HepG2 (cell line): ENCODE measurements around the gene ZBTB8B. TPM values are rescaled to one million over a fixed set of nuclear protein-coding genes. Genes with fewer than 3 reads are reported as not detected.

Source experiments
- MEIS1 ChIP-seq: sonication (generic); formaldehyde crosslinking; IDR thresholded peaks from 2 replicates; pipeline ENCODE4 v1.9.0; 2021; ENCODE audit warnings: mild to moderate bottlenecking, missing genetic modification reagents, moderate library complexity, borderline replicate concordance
- PCBP2 ChIP-seq: fragments of 200-400 bp; formaldehyde crosslinking; optimal IDR thresholded peaks from 2 replicates; pipeline ENCODE3; 2018; ENCODE audit warnings: low read length, low read depth; ENCODE audit not compliant: poor library complexity, severe bottlenecking
- SCMH1 ChIP-seq: sonication (generic); formaldehyde crosslinking; IDR thresholded peaks from 2 replicates; pipeline ENCODE4 v1.9.0; 2021; ENCODE audit warnings: missing genetic modification reagents, mild to moderate bottlenecking, borderline replicate concordance
- TBX3 ChIP-seq: fragments of 450-650 bp; IDR thresholded peaks from 2 replicates; pipeline ENCODE4 v1.6.1; 2017; ENCODE audit warnings: antibody characterized with exemption, mild to moderate bottlenecking, inconsistent platforms, borderline replicate concordance
- U2AF1 ChIP-seq: fragments of 200-400 bp; formaldehyde crosslinking; optimal IDR thresholded peaks from 2 replicates; pipeline ENCODE3; 2017; ENCODE audit warnings: mild to moderate bottlenecking, low read depth, low read length
- ZNF564 ChIP-seq: sonication (generic); formaldehyde crosslinking; IDR thresholded peaks from 2 replicates; pipeline ENCODE4 v1.8.1; 2023; ENCODE audit warnings: mild to moderate bottlenecking, missing genetic modification reagents
- ZNF878 ChIP-seq: sonication (generic); formaldehyde crosslinking; IDR thresholded peaks from 2 replicates; pipeline ENCODE4 v1.8.1; 2023; ENCODE audit warnings: mild to moderate bottlenecking, missing genetic modification reagents, moderate library complexity
- polyA plus RNA-seq, 8 experiments: library from polyadenylated mRNA; depleted of rRNA in 3 of 8; stranded (reverse) in 7 of 8; unstranded in 1 of 8; fragments of >200 nt; fragmentation: Illumina TruSeq in 4 of 8; extraction: Trizol in 4 of 8; gene quantifications; 2 replicates each; pipeline versions ENCODE4 v1.2.1 to v1.2.3, GENCODE V29; 2011 to 2016; ENCODE audit warnings: low read depth in 4 of 8, missing spikeins in 1 of 8, mixed read lengths in 1 of 8; ENCODE audit not compliant: insufficient read depth in 1 of 8
- total RNA-seq, 5 experiments: library from RNA; depleted of rRNA; stranded (reverse); fragments of >200 nt; fragmentation: Illumina TruSeq; extraction: Trizol; gene quantifications; 2 replicates each; pipeline ENCODE4 v1.2.3, GENCODE V29; 2016; ENCODE audit warnings: low read depth in 1 of 5
- TF ChIP-seq, protein P1 (sequence below): sonication (generic); formaldehyde crosslinking; IDR thresholded peaks from one replicate; pipeline ENCODE4 v1.5.1; 2020; ENCODE audit warnings: mild to moderate bottlenecking, missing genetic modification reagents; ENCODE audit errors: not compliant biosample characterization
- TF ChIP-seq, protein P2 (sequence below): sonication (generic); formaldehyde crosslinking; IDR thresholded peaks from 2 replicates; pipeline ENCODE4 v1.4.0; 2020; ENCODE audit warnings: missing genetic modification reagents
- TF ChIP-seq, protein P3 (sequence below): IDR thresholded peaks from 2 replicates; pipeline ENCODE4 v1.6.1; 2016; ENCODE audit warnings: missing genetic modification reagents, missing compliant biosample characterization
- TF ChIP-seq, protein P4 (sequence below): IDR thresholded peaks from 2 replicates; pipeline ENCODE4 v1.6.1; 2016; ENCODE audit warnings: low read depth, control low read depth
- TF ChIP-seq, protein P5 (sequence below): sonication (generic); formaldehyde crosslinking; IDR thresholded peaks from 2 replicates; pipeline ENCODE4 v1.4.0; 2020; ENCODE audit warnings: mild to moderate bottlenecking, missing genetic modification reagents
- TF ChIP-seq, protein P6 (sequence below): sonication (generic); formaldehyde crosslinking; IDR thresholded peaks from 2 replicates; pipeline ENCODE4 v1.4.0; 2020; ENCODE audit warnings: missing genetic modification reagents, mild to moderate bottlenecking, borderline replicate concordance

Gene ZBTB8B
- total and polyA plus RNA-seq, 2 of the 13 experiments (the other 11 are each of a cell fraction or from before 2014, with no cell fraction given) = under 0.01 to 0.02 TPM

DNA sequence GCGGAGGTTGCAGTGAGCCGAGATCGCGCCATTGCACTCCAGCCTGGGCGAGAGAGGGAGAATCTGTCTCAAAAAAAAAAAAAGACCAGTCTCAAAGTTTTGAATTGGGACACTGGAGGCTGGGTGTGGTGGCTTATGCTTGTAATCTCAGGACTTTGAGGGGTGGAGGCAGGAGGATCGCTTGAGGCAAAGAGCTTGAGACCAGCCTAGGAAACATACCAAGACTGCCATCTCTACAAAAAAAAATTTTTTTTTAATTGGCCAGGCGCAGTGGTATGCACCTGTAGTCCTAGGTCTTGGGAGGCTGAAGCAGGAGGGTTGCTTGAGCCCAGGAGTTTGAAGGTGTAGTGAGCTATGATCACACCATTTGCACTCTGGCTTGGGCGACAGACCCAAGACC is 3.9 kb downstream of the ZBTB8B start (continued):
- TF ChIP-seq, protein P1, sequence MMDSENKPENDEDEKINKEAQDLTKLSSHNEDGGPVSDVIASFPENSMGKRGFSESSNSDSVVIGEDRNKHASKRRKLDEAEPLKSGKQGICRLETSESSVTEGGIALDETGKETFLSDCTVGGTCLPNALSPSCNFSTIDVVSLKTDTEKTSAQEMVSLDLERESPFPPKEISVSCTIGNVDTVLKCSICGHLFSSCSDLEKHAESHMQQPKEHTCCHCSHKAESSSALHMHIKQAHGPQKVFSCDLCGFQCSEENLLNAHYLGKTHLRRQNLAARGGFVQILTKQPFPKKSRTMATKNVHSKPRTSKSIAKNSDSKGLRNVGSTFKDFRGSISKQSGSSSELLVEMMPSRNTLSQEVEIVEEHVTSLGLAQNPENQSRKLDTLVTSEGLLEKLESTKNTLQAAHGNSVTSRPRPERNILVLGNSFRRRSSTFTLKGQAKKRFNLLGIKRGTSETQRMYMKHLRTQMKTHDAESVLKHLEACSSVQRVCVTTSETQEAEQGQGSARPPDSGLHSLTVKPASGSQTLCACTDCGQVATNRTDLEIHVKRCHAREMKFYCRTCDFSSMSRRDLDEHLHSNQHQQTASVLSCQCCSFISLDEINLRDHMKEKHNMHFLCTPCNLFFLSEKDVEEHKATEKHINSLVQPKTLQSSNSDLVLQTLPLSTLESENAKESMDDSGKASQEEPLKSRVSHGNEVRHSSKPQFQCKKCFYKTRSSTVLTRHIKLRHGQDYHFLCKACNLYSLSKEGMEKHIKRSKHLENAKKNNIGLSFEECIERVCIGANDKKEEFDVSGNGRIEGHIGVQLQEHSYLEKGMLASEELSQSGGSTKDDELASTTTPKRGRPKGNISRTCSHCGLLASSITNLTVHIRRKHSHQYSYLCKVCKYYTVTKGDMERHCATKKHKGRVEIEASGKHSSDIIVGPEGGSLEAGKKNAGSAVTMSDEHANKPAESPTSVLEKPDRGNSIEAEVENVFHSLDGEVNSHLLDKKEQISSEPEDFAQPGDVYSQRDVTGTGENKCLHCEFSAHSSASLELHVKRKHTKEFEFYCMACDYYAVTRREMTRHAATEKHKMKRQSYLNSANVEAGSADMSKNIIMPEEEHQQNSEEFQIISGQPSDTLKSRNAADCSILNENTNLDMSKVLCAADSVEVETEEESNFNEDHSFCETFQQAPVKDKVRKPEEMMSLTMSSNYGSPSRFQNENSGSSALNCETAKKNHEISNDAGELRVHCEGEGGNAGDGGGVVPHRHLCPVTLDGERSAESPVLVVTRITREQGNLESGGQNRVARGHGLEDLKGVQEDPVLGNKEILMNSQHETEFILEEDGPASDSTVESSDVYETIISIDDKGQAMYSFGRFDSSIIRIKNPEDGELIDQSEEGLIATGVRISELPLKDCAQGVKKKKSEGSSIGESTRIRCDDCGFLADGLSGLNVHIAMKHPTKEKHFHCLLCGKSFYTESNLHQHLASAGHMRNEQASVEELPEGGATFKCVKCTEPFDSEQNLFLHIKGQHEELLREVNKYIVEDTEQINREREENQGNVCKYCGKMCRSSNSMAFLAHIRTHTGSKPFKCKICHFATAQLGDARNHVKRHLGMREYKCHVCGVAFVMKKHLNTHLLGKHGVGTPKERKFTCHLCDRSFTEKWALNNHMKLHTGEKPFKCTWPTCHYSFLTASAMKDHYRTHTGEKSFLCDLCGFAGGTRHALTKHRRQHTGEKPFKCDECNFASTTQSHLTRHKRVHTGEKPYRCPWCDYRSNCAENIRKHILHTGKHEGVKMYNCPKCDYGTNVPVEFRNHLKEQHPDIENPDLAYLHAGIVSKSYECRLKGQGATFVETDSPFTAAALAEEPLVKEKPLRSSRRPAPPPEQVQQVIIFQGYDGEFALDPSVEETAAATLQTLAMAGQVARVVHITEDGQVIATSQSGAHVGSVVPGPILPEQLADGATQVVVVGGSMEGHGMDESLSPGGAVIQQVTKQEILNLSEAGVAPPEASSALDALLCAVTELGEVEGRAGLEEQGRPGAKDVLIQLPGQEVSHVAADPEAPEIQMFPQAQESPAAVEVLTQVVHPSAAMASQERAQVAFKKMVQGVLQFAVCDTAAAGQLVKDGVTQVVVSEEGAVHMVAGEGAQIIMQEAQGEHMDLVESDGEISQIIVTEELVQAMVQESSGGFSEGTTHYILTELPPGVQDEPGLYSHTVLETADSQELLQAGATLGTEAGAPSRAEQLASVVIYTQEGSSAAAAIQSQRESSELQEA = no peak
- TF ChIP-seq, protein P2, sequence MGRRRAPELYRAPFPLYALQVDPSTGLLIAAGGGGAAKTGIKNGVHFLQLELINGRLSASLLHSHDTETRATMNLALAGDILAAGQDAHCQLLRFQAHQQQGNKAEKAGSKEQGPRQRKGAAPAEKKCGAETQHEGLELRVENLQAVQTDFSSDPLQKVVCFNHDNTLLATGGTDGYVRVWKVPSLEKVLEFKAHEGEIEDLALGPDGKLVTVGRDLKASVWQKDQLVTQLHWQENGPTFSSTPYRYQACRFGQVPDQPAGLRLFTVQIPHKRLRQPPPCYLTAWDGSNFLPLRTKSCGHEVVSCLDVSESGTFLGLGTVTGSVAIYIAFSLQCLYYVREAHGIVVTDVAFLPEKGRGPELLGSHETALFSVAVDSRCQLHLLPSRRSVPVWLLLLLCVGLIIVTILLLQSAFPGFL = no peak
- TF ChIP-seq U2AF1 = no peak
- TF ChIP-seq ZNF564 (CRISPR knock-in tag) = no peak
- TF ChIP-seq, protein P3, sequence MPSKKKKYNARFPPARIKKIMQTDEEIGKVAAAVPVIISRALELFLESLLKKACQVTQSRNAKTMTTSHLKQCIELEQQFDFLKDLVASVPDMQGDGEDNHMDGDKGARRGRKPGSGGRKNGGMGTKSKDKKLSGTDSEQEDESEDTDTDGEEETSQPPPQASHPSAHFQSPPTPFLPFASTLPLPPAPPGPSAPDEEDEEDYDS = no peak
- no peak for TF ChIP-seq TBX3
- TF ChIP-seq, protein P4, sequence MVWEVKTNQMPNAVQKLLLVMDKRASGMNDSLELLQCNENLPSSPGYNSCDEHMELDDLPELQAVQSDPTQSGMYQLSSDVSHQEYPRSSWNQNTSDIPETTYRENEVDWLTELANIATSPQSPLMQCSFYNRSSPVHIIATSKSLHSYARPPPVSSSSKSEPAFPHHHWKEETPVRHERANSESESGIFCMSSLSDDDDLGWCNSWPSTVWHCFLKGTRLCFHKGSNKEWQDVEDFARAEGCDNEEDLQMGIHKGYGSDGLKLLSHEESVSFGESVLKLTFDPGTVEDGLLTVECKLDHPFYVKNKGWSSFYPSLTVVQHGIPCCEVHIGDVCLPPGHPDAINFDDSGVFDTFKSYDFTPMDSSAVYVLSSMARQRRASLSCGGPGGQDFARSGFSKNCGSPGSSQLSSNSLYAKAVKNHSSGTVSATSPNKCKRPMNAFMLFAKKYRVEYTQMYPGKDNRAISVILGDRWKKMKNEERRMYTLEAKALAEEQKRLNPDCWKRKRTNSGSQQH = no peak
- no peak for TF ChIP-seq ZNF878
- TF ChIP-seq, protein P5, sequence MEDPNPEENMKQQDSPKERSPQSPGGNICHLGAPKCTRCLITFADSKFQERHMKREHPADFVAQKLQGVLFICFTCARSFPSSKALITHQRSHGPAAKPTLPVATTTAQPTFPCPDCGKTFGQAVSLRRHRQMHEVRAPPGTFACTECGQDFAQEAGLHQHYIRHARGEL (CRISPR knock-in tag) = no peak
- TF ChIP-seq MEIS1 (CRISPR knock-in tag) = no peak
- no peak for TF ChIP-seq SCMH1
- no peak for TF ChIP-seq PCBP2
- TF ChIP-seq, protein P6, sequence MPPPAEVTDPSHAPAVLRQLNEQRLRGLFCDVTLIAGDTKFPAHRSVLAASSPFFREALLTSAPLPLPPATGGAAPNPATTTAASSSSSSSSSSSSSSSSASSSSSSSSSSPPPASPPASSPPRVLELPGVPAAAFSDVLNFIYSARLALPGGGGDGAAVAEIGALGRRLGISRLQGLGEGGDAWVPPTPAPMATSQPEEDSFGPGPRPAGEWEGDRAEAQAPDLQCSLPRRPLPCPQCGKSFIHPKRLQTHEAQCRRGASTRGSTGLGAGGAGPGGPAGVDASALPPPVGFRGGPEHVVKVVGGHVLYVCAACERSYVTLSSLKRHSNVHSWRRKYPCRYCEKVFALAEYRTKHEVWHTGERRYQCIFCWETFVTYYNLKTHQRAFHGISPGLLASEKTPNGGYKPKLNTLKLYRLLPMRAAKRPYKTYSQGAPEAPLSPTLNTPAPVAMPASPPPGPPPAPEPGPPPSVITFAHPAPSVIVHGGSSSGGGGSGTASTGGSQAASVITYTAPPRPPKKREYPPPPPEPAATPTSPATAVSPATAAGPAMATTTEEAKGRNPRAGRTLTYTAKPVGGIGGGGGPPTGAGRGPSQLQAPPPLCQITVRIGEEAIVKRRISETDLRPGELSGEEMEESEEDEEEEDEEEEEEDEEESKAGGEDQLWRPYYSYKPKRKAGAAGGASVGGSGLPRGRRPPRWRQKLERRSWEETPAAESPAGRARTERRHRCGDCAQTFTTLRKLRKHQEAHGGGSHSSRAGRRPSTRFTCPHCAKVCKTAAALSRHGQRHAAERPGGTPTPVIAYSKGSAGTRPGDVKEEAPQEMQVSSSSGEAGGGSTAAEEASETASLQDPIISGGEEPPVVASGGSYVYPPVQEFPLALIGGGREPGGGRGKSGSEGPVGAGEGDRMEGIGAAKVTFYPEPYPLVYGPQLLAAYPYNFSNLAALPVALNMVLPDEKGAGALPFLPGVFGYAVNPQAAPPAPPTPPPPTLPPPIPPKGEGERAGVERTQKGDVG (CRISPR knock-in tag) = no peak
